ENCODE measurements around the gene KSR2. TPM values are rescaled to one million over a fixed set of nuclear protein-coding genes. Genes with fewer than 3 reads are reported as not detected.
A peak's percentile ranks its signal among the peaks of the same experiment; 100 is the strongest.
"Not testable (repeated sequence)": the region's sequence is repeated elsewhere in the genome, so short reads cannot be mapped to it uniquely, and the experiment has no call there.

Gene KSR2
- total and polyA plus RNA-seq, 3 experiments from 2014 or later, result 0.07 to 0.11 TPM; not detected in 1

- peak overlapping the region in 1 of 8 donors; percentile 38 for H3K27ac Mint-ChIP-seq
- peaks cover 2 to 12% of the 10 kb centered on the region in 2 donors for H3K27me3 Mint-ChIP-seq
- CTCF ChIA-PET, result no interaction called here
- peaks cover 2 to 6% (median 5%) of the 10 kb centered on the region in 3 donors for H3K4me1 Mint-ChIP-seq
- no peaks in the 10 kb centered on the region for H3K9me3 Mint-ChIP-seq
- H3K4me3 Mint-ChIP-seq, result no peak overlapping the region
- Histone ChIP-seq H3K27ac (ENCODE audit: low read depth, low read length) (no peak overlapping the region), H3K9me3 (ENCODE audit: low read length) (no peaks in the 10 kb centered on the region), H3K4me3 (ENCODE audit: low read length) (no peak overlapping the region), H3K36me3 (ENCODE audit: insufficient read depth, low read length) (no peaks in the 10 kb centered on the region), H3K4me1 (ENCODE audit: insufficient read depth, low read length) (peaks cover 5% of the 10 kb centered on the region), H3K27me3 (ENCODE audit: insufficient read depth, low read length, poor library complexity, severe bottlenecking) (no peaks in the 10 kb centered on the region)
- POLR2A ChIA-PET, result no interaction called here
- no peak for DNase-seq
- peaks cover 0 to 1% (median 0%) of the 10 kb centered on the region in 3 donors for H3K36me3 Mint-ChIP-seq
Observed at GRCh38 chr12:118011377-118011776, 42.6 kb upstream of the KSR2 start.

GRCh38 chr12:118010903-118011302 is 42.1 kb upstream of the KSR2 start:
- Mint-ChIP-seq H3K9me3 (no peaks in the 10 kb centered on the region), H3K27ac (no peak overlapping the region), H3K4me3 (no peak overlapping the region), H3K4me1 (peaks cover 0 to under 1% (median under 1%) of the 10 kb centered on the region in 3 donors), H3K36me3 (no peaks in the 10 kb centered on the region), H3K27me3 (peaks cover 0 to 12% of the 10 kb centered on the region in 2 donors)
- no peak overlapping the region for H3K27ac ChIP-seq (ENCODE audit: low read depth, low read length)
- H3K9me3 ChIP-seq (ENCODE audit: low read length), result no peaks in the 10 kb centered on the region
- no peaks in the 10 kb centered on the region for H3K27me3 ChIP-seq (ENCODE audit: insufficient read depth, low read length, poor library complexity, severe bottlenecking)
- no peak overlapping the region for H3K4me3 ChIP-seq (ENCODE audit: low read length)
- H3K36me3 ChIP-seq (ENCODE audit: insufficient read depth, low read length), result no peaks in the 10 kb centered on the region
- no peak for DNase-seq
- POLR2A ChIA-PET, result interaction anchor here (0.7 kb wide), 1 partner anchor 425 kb away, joined by 3 read pairs; no protein-coding TSS in a partner anchor
- H3K4me1 ChIP-seq (ENCODE audit: insufficient read depth, low read length), result peaks cover under 1% of the 10 kb centered on the region
- CTCF ChIA-PET, result no interaction called here

- H3K9me3 Mint-ChIP-seq; H3K4me3 Mint-ChIP-seq; H3K27me3 Mint-ChIP-seq; DNase-seq; H3K9me3 ChIP-seq (ENCODE audit: low read length); H3K4me1 Mint-ChIP-seq; H3K27ac Mint-ChIP-seq; H3K36me3 ChIP-seq (ENCODE audit: insufficient read depth, low read length); H3K4me3 ChIP-seq (ENCODE audit: low read length); H3K4me1 ChIP-seq (ENCODE audit: insufficient read depth, low read length); H3K27ac ChIP-seq (ENCODE audit: low read depth, low read length); CTCF ChIA-PET; H3K27me3 ChIP-seq (ENCODE audit: insufficient read depth, low read length, poor library complexity, severe bottlenecking); H3K36me3 Mint-ChIP-seq; POLR2A ChIA-PET: not testable (repeated sequence)
Observed at GRCh38 chr12:117999806-118000205, 31.0 kb upstream of the KSR2 start.

GRCh38 chr12:117998719-117999118 is 29.9 kb upstream of the KSR2 start:
- Histone ChIP-seq H3K36me3 (ENCODE audit: insufficient read depth, low read length) (no peaks in the 10 kb centered on the region), H3K27ac (ENCODE audit: low read depth, low read length) (no peak overlapping the region), H3K9me3 (ENCODE audit: low read length) (no peaks in the 10 kb centered on the region), H3K27me3 (ENCODE audit: insufficient read depth, low read length, poor library complexity, severe bottlenecking) (no peaks in the 10 kb centered on the region), H3K4me1 (ENCODE audit: insufficient read depth, low read length) (no peaks in the 10 kb centered on the region), H3K4me3 (ENCODE audit: low read length) (no peak overlapping the region)
- CTCF ChIA-PET, result no interaction called here
- Mint-ChIP-seq H3K27me3 (peaks cover 4 to 8% of the 10 kb centered on the region in 2 donors), H3K9me3 (peaks cover 0 to 4% (median 0%) of the 10 kb centered on the region in 5 donors), H3K4me1 (no peaks in the 10 kb centered on the region), H3K4me3 (no peak overlapping the region), H3K36me3 (no peaks in the 10 kb centered on the region), H3K27ac (no peak overlapping the region)
- no peak for DNase-seq
- POLR2A ChIA-PET, result no interaction called here

- Mint-ChIP-seq H3K4me3 (no peak overlapping the region), H3K9me3 (peaks cover 0 to 4% (median 2%) of the 10 kb centered on the region in 5 donors), H3K36me3 (no peaks in the 10 kb centered on the region), H3K27ac (no peak overlapping the region), H3K27me3 (peaks cover 12 to 13% of the 10 kb centered on the region in 2 donors), H3K4me1 (no peaks in the 10 kb centered on the region)
- Histone ChIP-seq H3K36me3 (ENCODE audit: insufficient read depth, low read length) (no peaks in the 10 kb centered on the region), H3K27ac (ENCODE audit: low read depth, low read length) (no peak overlapping the region), H3K4me3 (ENCODE audit: low read length) (no peak overlapping the region), H3K4me1 (ENCODE audit: insufficient read depth, low read length) (no peaks in the 10 kb centered on the region), H3K27me3 (ENCODE audit: insufficient read depth, low read length, poor library complexity, severe bottlenecking) (no peaks in the 10 kb centered on the region), H3K9me3 (ENCODE audit: low read length) (no peaks in the 10 kb centered on the region)
- ChIA-PET CTCF (no interaction called here), POLR2A (no interaction called here)
- DNase-seq, result no peak
Observed at GRCh38 chr12:117994551-117995438, 26.0 kb upstream of the KSR2 start.

GRCh38 chr12:117986705-117987469 is 18.1 kb upstream of the KSR2 start:
- no peak overlapping the region for H3K4me3 Mint-ChIP-seq
- no peak for DNase-seq
- peaks cover 9 to 28% of the 10 kb centered on the region in 2 donors for H3K27me3 Mint-ChIP-seq
- no peak overlapping the region for H3K27ac ChIP-seq (ENCODE audit: low read depth, low read length)
- H3K27me3 ChIP-seq (ENCODE audit: insufficient read depth, low read length, poor library complexity, severe bottlenecking), result no peaks in the 10 kb centered on the region
- POLR2A ChIA-PET, result no interaction called here
- H3K4me1 ChIP-seq (ENCODE audit: insufficient read depth, low read length), result no peaks in the 10 kb centered on the region
- no peak overlapping the region for H3K27ac Mint-ChIP-seq
- H3K36me3 Mint-ChIP-seq, result peaks cover 0 to 3% (median 0%) of the 10 kb centered on the region in 3 donors
- no peaks in the 10 kb centered on the region for H3K4me1 Mint-ChIP-seq
- no peak overlapping the region for H3K4me3 ChIP-seq (ENCODE audit: low read length)
- H3K9me3 Mint-ChIP-seq, result peaks cover 0 to 5% (median 3%) of the 10 kb centered on the region in 5 donors
- H3K9me3 ChIP-seq (ENCODE audit: low read length), result no peaks in the 10 kb centered on the region
- CTCF ChIA-PET, result no interaction called here
- no peaks in the 10 kb centered on the region for H3K36me3 ChIP-seq (ENCODE audit: insufficient read depth, low read length)

GRCh38 chr12:117985182-117985581 is 16.4 kb upstream of the KSR2 start:
- Mint-ChIP-seq H3K4me3 (no peak overlapping the region), H3K36me3 (peaks cover 0 to 3% (median 0%) of the 10 kb centered on the region in 3 donors), H3K27me3 (peaks cover 2 to 31% of the 10 kb centered on the region in 2 donors), H3K27ac (no peak overlapping the region), H3K4me1 (no peaks in the 10 kb centered on the region), H3K9me3 (peaks cover 0 to 5% (median 3%) of the 10 kb centered on the region in 5 donors)
- H3K4me1 ChIP-seq (ENCODE audit: insufficient read depth, low read length), result no peaks in the 10 kb centered on the region
- H3K27me3 ChIP-seq (ENCODE audit: insufficient read depth, low read length, poor library complexity, severe bottlenecking), result no peaks in the 10 kb centered on the region
- CTCF ChIA-PET, result no interaction called here
- no peak overlapping the region for H3K4me3 ChIP-seq (ENCODE audit: low read length)
- H3K9me3 ChIP-seq (ENCODE audit: low read length), result no peaks in the 10 kb centered on the region
- no peak for DNase-seq
- H3K36me3 ChIP-seq (ENCODE audit: insufficient read depth, low read length), result no peaks in the 10 kb centered on the region
- POLR2A ChIA-PET, result no interaction called here
- no peak overlapping the region for H3K27ac ChIP-seq (ENCODE audit: low read depth, low read length)

GRCh38 chr12:117981267-117981666 is 12.5 kb upstream of the KSR2 start:
- Histone ChIP-seq H3K4me3 (ENCODE audit: low read length) (no peak overlapping the region), H3K36me3 (ENCODE audit: insufficient read depth, low read length) (no peaks in the 10 kb centered on the region), H3K27ac (ENCODE audit: low read depth, low read length) (no peak overlapping the region), H3K4me1 (ENCODE audit: insufficient read depth, low read length) (no peaks in the 10 kb centered on the region), H3K27me3 (ENCODE audit: insufficient read depth, low read length, poor library complexity, severe bottlenecking) (no peaks in the 10 kb centered on the region), H3K9me3 (ENCODE audit: low read length) (no peaks in the 10 kb centered on the region)
- no peaks in the 10 kb centered on the region for H3K9me3 Mint-ChIP-seq
- peaks cover 0 to 4% (median 0%) of the 10 kb centered on the region in 3 donors for H3K36me3 Mint-ChIP-seq
- no peak for DNase-seq
- peaks cover 2 to 39% of the 10 kb centered on the region in 2 donors for H3K27me3 Mint-ChIP-seq
- ChIA-PET POLR2A (no interaction called here), CTCF (no interaction called here)
- H3K27ac Mint-ChIP-seq, result no peak overlapping the region
- no peak overlapping the region for H3K4me3 Mint-ChIP-seq
- H3K4me1 Mint-ChIP-seq, result no peaks in the 10 kb centered on the region

Measured in CD8-positive, alpha-beta memory T cell (primary cell).